Superior temporal gyrus (tissue), 1 donor: ENCODE measurements around the gene LCORL.
A peak's percentile ranks its signal among the peaks of the same experiment; 100 is the strongest.
"Not testable (repeated sequence)": the region's sequence is repeated elsewhere in the genome, so short reads cannot be mapped to it uniquely, and the experiment has no call there.

Source experiments
- DNase-seq: peaks from one replicate; pipeline ENCODE4 v3.0.0-alpha.2; 2016; ENCODE audit errors: extremely low spot score

Gene LCORL

GRCh38 chr4:17851959-17852358 is 169.6 kb downstream of the LCORL start:
- DNase-seq = no peak

DNA sequence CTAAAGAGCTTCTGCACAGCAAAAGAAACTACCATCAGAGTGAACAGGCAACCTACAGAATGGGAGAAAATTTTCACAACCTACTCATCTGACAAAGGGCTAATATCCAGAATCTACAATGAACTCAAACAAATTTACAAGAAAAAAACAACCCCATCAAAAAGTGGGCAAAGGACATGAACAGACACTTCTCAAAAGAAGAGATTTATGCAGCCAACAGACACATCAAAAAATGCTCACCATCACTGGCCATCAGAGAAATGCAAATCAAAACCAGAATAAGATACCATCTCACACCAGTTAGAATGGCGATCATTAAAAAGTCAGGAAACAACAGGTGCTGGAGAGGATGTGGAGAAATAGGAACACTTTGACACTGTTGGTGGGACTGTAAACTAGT is 171.3 kb downstream of the LCORL start:
- not testable (repeated sequence) for DNase-seq

DNA sequence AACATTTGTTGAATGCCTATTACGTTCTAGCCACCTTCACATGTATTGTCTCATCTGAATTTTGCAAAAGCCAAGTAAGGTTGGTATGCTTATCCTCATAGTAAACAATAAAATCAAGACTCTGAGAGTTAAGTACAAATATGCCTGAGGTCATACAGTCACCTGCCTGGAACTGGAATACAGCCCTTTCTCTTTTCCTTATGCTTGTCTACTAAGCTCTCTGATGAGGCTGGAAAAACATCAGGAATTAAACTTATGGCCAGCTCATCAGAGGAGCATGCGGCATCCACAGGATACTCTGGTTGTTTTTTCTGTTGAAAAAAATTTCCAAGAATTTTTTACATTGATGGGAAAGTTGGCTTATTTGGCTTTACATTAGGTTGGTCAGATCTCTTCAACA is 175.3 kb downstream of the LCORL start:
- DNase-seq = no peak

DNA sequence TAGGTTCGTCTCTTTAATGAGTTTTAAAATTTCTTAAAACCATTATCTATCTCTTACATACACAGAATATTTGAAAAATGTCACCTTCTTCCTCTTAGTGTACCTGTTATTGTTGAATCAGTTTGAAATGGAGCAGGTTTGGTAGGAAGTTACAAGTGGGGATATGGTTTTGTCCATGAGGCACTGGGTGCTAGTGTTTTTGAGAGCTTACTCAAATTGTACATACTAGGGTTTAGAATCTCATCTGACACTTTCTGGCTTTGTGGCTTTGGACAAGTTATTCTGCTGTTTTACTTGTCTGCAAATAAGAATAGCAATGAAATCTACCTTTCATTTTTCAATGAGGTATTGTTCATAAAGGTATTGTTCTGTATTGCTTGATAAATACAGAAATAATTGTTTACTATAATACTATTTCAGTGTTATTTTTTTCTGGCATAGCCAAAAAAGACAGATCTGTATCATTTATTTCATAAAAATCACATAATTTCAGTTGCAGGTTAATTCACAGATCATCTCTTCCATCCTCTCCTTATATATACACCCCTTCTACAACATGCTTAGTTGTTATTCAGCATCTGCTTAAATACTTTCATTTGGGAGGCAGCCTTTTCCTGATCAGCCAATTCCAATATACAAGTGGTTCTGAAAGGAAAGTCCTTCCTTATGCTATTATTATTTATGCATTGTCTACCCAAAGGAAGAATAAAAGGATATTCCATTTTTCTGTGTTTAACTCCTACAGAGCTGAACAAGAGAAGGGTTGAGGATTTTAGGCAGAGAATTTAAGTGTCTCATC is 197.5 kb downstream of the LCORL start:
- DNase-seq = no peak

DNA sequence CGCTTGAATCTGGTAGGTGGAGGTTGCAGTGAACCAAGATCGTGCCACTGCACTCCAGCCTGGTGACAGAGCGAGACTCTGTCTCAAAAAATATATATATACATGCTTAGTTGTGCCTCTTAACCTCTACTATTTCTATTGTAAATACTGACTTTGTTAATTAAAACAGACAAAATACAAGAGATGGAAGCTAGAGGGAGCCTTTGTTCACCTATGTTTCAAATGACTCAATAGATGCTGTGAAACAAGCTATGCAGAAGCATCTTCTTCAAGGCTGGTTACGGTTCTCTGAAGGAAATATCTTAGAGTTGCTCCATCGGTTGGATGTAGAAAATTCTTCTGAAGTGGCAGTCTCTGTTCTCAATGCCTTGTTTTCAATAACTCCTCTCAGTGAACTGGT is 204.5 kb downstream of the LCORL start:
- DNase-seq = peak; percentile 90

GRCh38 chr4:17816142-17816541 is 205.4 kb downstream of the LCORL start:
- DNase-seq = no peak

DNA sequence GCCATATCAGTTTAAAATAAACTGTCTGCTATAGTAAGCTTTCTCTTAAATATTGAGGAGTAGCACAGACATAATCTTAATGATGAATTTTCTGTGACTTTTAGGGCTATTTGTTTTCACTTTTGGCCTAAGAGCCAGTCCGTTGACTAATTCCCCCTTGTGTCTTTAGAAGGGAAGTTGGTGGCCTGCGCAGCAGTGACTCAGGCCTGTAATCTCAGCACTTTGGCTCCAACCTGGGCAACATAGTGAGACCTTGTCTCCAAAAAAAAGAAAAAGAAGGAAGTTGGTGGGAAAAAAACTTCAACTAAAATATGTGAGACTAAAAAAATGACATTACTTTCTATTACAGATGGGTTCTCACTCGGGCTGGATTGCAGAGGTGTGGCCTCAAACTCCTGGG is 207.4 kb downstream of the LCORL start:
- DNase-seq = no peak

DNA sequence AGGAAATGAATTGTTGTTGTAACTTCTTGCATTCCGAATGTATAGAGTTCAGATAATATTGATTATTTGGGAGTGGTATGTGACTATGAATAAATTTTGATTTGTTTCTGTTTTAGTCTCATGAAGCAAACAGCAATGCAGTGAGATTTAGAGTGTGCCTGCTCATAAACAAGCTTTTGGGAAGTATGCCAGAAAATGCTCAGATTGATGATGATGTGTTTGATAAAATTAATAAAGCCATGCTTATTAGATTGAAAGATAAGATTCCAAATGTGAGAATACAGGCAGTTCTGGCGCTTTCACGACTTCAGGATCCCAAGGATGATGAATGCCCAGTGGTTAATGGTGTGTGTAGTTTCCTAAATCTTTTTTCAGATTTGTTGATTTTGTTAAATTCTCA is 208.8 kb downstream of the LCORL start:
- no peak for DNase-seq

DNA sequence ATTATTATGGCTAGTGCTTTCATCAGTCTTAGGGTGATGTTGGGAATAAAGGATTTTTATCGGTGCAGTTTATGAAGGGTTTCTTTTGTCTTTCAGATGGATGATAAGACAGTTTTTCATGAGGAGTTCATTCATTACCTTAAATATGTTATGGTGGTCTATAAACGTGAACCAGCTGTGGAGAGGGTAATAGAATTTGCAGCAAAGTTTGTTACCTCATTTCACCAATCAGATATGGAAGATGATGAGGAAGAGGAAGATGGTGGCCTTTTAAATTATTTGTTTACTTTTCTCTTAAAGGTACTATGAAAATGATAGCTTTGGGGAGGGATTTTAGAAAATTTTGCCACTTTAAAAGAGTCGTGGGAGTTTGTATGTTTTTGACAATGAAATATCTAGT is 209.4 kb downstream of the LCORL start:
- DNase-seq = no peak

- no peak for DNase-seq
Observed at GRCh38 chr4:17811078-17811603, 210.4 kb downstream of the LCORL start.

GRCh38 chr4:17810260-17811077 is 211.1 kb downstream of the LCORL start, which contains the start of the genes DCAF16 and NCAPG:
DCAF16 (minus strand) TSS chr4:17810757; CDS start chr4:17804141, 6,616 bp downstream.
NCAPG (plus strand) TSS chr4:17810979; CDS start chr4:17811078, 99 bp downstream.
- peak; percentile 100 for DNase-seq

DNA sequence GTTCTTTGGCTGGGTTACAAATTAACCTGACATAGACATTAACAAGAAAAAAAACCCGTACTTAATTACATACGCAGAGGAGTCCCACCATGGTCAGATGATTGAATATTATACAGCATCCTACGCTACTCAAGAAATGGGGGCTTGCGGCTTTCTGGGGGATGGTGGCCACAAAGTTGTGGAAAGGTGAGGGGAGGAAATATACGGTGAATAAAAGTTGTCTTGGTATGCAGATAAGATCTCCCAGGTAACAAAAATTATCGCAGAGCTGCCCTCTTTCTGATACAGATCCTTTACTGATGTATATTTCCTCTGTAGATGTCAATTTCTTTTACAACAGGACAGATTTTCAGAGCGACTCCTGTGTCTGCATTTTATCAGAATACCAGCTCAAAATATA is 211.9 kb downstream of the LCORL start:
- DNase-seq = no peak

DNA sequence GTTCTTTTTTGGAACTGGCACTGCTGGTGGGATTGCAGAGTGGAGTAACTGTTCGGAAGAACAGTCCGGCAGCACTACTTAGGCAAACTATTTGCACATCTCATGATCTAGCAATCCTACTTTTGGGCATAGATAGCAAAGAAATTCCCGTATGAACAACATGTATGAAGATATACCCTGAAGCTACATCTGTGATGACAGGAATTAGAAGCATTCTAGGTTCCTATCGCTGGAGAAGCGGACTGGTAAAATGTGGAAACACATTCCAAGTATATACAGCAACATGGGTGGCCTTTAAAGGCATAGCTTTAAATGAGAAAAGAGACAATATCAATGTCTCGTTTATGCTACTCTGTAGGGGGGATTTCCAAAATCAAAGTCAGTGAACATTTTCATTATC is 214.1 kb downstream of the LCORL start:
- DNase-seq = no peak

- DNase-seq = no peak
Observed at GRCh38 chr4:17805580-17806155, 215.9 kb downstream of the LCORL start.

DNA sequence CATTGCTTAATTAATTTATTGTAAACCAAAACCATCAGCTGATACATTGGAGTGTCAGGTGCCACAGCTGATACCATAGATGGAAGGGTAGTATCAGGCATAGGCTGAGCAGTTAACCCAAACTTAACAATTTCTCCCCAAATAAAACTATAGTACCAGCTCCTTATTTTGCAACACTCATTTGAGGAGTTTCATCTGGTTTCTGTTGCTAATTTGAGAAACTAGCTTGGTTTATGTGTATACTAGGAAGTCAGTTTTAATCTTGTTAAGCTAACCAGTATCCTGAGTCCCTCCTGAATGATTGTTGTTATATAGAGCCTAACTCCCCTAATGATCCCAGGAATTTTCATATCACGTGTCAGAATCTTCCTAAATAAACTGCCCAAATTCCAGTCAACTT is 223.7 kb downstream of the LCORL start:
- DNase-seq = no peak

- no peak for DNase-seq
Observed at GRCh38 chr4:17794730-17795129, 226.8 kb downstream of the LCORL start.
